Measurements from ENCODE around the gene LRRC52. TPM values are rescaled to one million over a fixed set of nuclear protein-coding genes. Genes with fewer than 3 reads are reported as not detected.

LRRC52 gene
- total RNA-seq, 1 experiment from 2014 or later: not detected

DNA sequence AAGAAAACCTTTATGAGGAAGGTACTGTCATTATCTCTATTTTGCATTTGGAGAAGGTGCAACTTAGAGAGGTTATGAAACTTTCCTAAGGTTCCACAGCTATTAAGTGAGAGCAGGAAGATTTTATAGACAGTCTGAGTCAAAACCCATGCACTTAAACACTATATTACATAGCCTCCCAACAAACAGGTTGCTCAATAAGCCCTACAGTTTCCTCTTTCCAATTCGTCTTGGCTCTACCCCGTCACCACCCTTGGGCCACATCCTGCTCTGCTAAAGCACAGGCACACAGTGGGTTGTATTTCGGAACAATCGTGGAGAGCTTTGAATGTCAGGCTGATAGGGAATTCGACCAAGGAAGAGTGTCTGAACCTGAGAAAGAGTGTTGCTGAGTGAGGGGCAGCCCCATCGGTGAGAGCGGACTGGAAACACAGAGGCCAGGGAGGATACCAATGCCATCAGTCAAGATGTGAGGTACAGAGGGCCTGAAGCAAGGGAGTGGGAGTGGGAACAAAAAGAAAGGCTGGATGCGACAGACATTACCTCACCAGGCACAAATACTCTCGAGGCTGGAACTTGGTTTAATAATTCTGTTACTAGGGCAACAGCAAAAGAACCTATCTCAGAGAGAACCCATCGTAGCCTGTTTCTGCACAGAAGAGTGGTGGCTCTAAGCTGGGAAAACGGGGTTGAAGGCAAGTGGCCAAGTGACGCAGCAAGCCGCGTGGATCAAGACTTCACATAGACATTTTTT lies 6.3 kb upstream of the LRRC52 start:
- no peak for DNase-seq (ENCODE audit: low spot score)

DNA sequence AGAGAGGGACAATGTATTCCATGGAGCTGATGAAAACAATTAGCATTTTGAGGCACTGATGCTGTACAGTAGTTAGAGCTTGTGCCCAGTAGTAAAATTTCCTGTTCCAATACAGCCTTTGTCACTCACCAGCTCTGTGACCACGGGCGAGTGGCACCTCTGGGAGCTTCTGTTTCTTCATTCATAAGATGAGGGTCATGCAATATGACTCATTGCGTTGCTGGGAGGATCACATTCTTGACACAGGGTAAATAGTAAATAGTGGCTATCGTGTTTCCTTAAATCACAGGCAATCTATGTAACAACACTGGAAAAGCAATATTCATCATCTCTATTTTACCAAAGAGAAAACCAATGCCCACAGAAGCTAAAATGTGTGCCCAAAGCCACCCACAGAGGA lies 4.5 kb upstream of the LRRC52 start:
- peak; percentile 67 for DNase-seq (ENCODE audit: low spot score)

DNA sequence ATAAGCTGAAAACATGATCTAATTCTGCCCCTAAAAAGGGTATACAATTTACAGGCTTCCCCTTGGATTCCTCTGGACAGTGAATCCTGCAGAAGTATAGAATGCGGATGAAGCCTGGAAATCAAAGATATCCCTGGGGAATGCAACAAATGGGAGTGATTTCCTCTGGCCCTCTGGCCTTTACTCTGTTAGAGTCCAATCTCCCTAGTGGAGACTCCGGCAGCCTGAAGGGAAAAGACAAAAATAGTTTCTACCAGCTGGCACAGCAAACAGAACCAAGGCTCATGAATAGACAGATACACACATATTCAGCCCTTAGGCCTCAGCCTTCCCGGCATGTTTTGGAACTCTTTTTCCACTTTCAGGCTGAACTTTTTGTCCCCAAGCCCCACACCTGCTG lies 3.9 kb upstream of the LRRC52 start:
- DNase-seq (ENCODE audit: low spot score): no peak

DNA sequence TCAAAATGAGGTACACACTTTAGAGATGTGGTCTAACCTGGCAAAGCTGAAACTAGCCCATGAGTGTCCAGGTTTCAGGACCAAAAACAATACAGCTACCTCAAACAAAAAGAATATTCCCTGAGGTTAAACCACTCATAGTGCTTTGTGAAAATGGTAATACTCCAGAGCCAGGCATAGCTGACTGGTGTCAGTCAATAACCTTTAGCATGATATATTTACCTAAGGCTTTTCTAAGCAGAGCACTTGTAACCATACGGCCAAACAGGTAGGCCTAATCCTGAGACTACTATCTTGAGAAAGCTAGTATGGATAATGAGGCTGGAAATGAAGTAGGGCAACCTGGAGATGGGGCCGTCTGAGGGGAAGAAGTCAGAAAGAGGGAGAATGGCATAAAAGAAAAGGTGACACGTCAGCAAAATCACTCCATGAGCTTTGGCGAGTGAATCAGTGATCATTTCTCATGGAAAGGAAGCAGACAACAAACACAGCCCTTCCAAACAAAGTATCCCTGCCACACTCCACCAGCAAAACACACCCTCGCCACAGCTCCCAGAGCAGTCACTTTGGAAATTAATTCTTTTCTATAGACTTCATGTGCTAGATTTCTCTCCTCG lies 1.7 kb upstream of the LRRC52 start:
- DNase-seq (ENCODE audit: low spot score): no peak

DNA sequence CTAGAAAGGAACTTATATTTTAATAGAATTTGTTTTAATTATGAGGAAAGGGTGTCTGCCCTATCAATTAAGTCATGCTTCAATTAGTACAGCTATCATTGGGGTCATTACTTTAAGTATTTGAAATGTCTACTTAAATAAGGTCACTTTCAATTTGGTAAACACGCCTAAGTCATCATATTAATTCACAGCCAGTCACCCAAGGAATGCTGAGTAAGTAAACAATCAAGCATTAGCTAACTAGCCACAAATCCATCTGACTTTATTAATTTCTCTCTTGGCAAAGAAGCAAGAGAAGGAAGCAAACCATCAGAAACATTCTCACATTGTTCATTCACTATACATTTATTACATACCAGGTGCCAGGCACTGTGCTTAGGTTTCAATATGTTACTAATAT lies 1.2 kb upstream of the LRRC52 start:
- DNase-seq (ENCODE audit: low spot score): no peak

DNA sequence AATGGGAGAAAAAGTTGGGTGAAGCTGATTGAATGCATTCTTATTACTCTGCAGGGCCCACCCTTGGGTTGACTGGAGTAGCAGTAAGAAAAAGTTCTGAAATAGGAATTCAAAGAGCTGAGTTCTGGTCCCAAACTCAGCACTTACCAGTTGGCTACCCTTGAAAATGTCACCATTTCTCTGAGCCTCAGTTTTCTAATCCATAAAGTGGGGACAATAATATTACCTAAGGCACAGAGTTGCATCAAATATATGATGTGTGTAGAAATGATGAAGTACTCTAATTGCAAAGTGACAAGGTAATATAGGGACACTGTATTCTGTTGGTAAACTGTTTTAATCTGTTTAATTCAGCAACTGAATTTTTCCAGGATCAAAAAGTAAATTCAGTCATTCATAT lies 1.2 kb downstream of the LRRC52 start:
- no peak for DNase-seq (ENCODE audit: low spot score)

DNA sequence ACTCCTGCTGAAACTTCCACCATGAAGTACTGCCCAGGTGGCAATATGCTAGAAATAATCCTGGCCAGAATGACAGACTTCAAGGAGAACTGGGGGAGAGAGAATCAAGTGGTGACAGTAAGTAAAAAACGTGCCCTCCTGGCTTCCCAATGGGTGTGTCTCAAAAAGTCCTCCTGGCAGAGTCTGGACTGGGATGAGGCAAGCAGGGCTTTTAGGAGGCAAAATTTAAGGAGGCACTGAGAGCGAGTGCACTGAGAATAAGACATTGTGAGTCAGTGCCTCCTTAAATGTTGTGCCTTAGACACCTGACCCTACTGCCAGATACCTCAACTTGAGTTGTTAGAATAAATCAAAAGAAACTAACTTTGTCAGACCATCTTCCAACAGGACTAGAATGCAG lies 2.2 kb downstream of the LRRC52 start:
- DNase-seq (ENCODE audit: low spot score): no peak

DNA sequence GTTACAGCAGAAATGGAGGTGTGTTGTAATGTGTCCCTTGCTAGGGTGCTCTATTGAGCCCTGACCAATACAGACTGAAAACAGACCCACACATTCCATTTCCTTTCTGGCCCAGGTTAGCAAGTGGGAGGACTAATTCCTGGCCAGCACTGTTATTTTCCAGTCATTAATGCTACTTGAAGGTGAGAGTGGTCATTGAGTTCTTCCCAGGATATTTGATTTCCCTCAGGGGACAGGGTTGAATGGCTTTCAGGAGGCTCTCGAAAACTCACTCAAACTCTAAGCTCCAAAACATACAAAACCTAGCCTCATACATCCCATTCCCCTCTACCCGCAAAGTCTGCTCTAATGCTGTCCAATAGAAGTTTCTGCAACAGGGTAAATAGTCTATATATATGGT lies 6.2 kb downstream of the LRRC52 start:
- no peak for DNase-seq (ENCODE audit: low spot score)

DNA sequence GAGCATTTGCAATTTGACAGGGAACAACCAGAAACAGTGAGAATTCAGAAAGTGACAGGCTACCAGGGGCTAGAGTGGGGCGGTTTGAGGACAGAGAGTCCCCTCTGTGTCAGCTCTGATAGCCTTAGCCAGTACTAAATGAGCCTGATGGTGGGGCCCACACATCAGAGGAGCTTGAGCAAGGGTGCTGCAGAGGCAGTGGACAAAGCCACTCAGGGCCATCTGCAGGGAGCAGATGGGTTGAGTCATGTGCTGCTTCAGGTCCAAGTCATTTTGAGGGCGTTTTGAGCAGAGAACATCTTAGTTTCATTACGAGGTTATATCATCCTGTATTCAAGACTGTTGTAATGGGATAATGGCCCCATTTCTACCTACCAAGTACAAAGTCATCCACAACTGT lies 7.7 kb downstream of the LRRC52 start:
- no peak for DNase-seq (ENCODE audit: low spot score)

DNA sequence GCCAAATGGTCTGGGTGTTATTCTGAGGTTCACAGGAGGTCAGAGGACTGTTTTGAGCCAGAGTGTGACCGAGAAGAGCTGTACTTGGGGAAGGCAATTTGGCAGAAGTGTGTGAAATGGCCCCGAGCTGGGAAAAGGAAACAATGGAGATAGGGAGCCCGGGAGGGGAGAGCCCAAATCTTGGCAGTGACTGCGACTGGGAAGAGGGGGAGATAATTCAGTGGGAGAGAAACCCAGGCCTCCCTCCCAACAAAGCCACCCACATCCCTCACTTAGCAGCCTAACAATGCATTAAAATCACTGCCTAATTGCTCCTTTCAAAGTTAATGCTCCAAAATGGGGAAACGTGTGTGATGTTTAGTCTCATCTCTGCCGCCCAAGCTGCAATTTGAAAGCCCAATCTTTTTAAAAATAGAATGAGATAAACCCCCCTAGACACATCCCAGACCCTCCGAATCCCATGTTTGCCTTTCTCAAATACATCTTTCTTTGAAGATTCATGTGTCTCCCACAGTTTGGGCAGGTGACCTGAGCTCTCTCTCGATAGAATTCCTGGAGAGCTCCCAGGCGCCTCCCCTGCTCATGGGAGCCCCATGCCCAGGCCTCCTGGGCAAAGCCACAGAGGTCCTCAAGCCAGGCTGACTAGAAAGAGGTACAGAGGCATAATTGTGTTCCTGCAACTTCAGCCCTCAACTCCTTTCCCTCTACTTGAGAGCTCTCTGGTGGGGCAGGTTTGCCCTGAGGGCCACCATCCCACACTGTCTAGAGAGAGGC lies 17.3 kb downstream of the LRRC52 start:
- DNase-seq (ENCODE audit: low spot score): no peak

DNA sequence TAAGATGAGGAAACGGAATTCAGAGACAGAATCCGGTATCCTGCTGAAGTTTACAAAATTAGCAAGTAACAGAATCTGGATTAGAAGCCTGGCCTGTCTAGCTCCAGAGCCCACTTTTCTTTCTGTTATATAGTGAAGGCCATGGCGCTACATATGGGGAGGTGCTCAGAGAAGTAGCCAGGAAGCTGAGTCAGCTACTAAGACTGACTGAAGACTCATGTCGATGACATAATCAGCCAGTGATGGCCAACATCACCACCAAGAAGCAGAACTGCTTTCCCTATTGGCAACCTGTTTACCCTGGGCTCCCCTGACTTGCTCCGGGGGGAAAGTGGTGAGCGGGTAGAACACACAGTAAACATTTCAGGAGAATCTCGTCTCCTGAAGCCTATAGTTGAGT lies 18.8 kb downstream of the LRRC52 start:
- no peak for DNase-seq (ENCODE audit: low spot score)

DNA sequence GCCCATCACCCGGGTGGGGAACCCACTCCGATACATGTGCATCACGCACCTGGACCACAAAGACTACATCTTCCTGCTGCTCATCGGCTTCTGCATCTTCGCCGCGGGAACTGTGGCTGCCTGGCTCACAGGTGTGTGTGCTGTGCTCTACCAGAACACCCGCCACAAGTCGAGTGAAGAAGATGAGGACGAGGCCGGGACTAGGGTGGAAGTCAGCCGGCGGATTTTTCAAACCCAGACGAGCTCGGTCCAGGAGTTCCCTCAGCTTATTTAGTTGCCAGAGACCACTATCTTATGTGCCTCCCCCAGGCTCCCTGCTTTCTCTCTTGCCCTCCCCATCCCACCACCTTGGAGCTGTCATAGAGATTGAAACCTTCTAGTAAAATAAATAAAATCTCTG lies 19.8 kb downstream of the LRRC52 start:
- DNase-seq (ENCODE audit: low spot score): no peak

DNA sequence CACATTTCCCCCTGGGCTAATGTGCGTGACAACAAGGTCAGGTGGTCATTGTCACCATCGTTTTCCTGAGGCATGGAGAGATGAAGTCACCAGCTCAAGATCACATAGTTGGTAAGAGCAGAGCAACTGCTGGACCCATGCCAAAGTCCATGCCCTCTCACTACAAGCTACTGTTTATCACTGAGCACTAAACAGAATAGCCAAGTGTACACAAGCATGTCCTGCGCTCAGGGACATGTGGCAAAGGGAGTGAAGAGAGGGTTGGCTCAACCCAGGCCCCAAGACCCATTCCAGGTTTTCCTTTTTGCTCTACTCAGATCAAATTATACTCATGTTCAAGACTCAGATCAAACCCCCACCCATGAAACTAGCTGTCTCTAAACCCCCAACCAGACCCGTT lies 20.8 kb downstream of the LRRC52 start:
- no peak for DNase-seq (ENCODE audit: low spot score)

DNA sequence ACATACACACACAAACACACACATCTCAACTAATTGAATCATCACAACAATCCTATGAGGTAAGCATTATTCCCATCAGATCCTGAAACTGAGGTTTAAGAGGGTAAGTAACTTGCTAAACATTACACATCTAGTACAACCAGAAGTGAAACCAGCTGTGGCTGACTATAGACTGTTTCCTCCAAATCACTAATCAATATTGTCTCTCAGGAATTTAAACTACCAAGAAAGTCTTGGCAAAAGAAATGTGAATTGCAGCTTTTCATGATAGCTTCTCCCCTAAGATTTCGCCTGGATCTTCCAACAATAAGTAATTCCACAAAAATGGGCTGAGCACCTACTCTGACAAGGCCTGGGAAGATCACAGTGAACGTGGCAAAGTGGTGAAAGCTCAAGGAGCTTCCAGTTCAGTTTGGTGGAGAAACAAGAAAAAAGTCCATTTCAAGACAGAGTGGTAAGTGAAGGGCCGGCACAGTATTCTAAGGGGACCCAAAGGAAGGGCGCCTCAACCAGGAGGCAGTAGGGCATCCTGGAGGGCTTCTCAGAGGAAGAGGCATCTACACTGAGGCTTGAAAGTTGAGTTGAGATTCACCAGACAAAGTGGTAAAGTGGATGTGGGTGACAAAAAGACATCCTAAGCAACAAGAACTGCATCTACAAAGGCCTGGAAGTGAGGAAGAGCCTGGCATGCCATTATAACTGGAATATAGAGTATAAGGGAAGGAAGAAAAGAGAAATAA lies 22.1 kb downstream of the LRRC52 start:
- no peak for DNase-seq (ENCODE audit: low spot score)

DNA sequence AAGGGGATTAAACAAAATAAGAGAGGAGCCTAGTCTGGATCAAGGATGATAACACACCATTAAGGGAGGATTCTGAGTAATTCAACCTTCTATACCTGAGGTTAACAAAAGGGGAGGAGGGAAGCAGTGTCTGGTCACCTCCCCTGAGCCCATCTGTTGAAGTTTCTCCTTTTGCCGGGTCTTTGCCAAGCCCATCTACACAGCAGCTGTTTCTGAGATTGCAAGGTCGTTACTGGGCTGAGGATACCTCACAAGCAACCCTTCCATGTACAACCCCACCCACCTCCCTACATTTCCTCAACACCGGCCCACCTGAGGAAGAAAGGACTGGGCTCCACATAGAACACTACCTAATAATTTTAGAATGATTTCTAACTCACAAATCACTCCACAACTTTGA lies 26.3 kb downstream of the LRRC52 start:
- DNase-seq (ENCODE audit: low spot score): no peak

DNA sequence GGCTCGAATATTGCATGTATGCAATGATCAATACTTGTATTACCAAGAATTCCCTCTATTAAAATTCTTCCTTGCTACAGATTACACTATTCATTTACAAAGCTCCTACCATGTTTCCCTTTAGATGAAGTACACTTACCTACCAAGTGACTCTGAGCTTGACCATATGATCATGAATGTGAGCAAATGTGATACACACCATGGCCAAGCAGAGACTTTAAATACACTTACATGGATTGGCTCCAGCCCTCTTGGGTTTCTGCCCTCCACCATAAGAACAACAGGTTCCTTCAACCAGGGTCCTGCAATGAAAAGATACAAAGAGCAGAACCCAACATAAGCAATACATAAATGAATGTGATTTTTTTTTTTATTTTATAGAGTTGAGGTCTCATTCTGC lies 30.0 kb downstream of the LRRC52 start:
- DNase-seq (ENCODE audit: low spot score): no peak

DNA sequence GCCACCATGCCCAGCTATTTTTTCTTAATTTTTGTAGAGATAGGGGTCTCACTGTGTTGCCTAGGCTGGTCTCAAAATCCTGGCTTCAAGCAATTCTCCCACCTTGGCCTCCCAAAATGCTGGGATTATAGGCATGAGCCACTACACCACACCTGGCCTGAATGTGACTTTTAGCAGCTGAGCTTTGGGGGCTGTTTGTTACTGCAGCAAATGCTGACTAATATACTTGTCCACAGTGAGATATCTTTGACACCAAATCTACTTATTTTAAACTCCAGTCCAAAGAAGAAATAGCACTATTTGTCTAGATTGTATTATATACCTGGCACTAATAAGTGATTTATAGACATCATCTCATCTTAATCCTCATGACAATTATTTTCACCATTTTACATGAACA lies 30.5 kb downstream of the LRRC52 start:
- DNase-seq (ENCODE audit: low spot score): no peak

DNA sequence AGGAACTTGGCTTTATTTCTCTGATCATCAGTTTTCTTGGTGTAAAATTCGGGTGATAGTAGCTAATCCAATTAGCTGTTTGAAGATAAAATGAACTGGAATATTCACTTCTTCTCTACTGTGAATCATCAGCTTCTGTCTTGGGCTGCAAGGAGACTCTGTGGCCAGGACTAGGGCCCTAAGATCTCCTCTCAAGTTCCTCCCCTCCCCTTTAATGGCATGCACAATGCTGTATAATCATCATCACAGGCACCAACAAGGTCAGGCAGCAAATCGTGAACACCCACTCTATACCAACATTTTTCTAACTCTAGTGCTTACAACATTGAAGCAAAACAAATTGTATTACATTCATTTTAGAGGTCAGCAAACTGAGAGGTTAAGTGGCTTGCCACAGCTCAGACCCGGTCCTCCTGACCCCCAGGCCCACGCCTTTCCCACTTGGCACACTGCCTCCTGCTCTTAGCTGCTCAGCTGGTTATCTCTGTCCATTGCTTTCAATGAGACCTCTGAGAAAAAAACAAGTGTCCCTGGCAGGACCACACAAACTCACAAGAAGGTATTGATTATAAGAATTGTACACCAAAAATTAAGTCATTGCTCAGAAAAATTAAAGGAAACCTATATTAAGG lies 31.8 kb downstream of the LRRC52 start:
- DNase-seq (ENCODE audit: low spot score): no peak

DNA sequence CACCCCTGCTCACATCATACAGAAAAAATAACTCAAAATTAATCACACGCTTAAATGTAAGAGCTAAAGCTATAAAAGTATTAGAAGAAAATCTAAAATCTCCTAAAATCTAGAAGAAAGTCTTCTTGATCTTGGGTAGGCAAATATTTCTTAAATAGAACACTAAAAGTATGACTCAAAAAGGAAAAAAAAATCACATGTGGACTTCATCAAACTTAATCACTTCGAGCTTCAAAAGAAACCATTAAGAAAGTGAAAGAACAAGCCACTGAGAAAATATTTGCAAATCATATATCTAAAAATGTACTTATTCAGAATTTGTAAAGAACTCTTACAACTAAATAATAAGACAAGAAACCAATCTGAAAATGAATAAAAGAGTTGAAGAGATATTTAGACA lies 32.7 kb downstream of the LRRC52 start:
- DNase-seq (ENCODE audit: low spot score): no peak

DNA sequence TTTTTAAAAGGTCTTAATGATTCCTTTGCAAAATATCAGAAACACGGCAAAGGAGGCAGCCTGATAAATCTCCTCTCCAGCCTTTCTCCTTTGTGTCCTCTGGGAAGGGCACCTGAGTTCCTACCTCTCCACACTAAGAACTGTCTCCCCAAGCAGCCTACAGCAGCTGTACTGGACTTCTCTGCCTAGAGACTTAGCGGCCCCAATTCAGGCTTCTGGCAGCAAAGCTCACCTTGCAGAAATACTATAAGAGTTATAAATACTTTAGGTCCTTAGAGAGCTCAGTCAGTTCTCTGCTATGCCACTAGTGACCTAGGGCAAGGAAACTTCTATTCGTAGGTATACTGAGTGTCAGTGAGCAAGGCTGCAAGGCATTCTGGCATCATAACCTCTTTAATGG lies 33.9 kb downstream of the LRRC52 start:
- no peak for DNase-seq (ENCODE audit: low spot score)
